Spleen (tissue), 11 donors: ENCODE data around the gene SSH2. TPM values are rescaled to one million over a fixed set of nuclear protein-coding genes. Genes with fewer than 3 reads are reported as not detected.
"Not testable (repeated sequence)": the region's sequence is repeated elsewhere in the genome, so short reads cannot be mapped to it uniquely, and the experiment has no call there.

Experiments
- DNase-seq: peaks from one replicate; pipeline ENCODE4 v3.0.0-alpha.2; 2020
- H3K27ac ChIP-seq, 8 donors: fragments of 200-600 bp; sonication (generic) in 7 of 8; 1 replicate in 4 of 8; 2 replicates in 4 of 8; pipeline versions ENCODE4 v1.5.0 to v1.8.0; 2016 to 2021; ENCODE audit warnings: inconsistent platforms in 4 of 8, mild to moderate bottlenecking in 4 of 8, moderate library complexity in 1 of 8
- H3K27me3 ChIP-seq, 7 donors: fragments of 200-600 bp; sonication (generic) in 6 of 7; replicated peaks in 1 of 7; 1 replicate in 4 of 7; 2 replicates in 3 of 7; pipeline versions ENCODE4 v1.5.0 to v1.8.0; 2016 to 2021; ENCODE audit warnings: inconsistent platforms in 3 of 7, mild to moderate bottlenecking in 1 of 7
- H3K36me3 ChIP-seq, 6 donors: fragments of 200-600 bp; sonication (generic) in 5 of 6; 1 replicate in 4 of 6; 2 replicates in 2 of 6; pipeline versions ENCODE4 v1.5.0 to v1.8.0; 2016 to 2021; ENCODE audit warnings: inconsistent platforms in 2 of 6
- H3K4me1 ChIP-seq, 6 donors: fragments of 200-600 bp; sonication (generic) in 5 of 6; 1 replicate in 3 of 6; 2 replicates in 3 of 6; pipeline versions ENCODE4 v1.5.0 to v1.8.0; 2016 to 2021; ENCODE audit warnings: inconsistent platforms in 3 of 6
- H3K4me3 ChIP-seq, 8 donors: fragments of 200-600 bp; sonication (generic) in 7 of 8; 1 replicate in 4 of 8; 2 replicates in 4 of 8; pipeline versions ENCODE4 v1.5.0 to v1.8.0; 2016 to 2021; ENCODE audit warnings: inconsistent platforms in 4 of 8, mild to moderate bottlenecking in 4 of 8, moderate library complexity in 2 of 8
- H3K9me3 ChIP-seq, 8 donors: fragments of 200-600 bp; sonication (generic) in 7 of 8; 1 replicate in 4 of 8; 2 replicates in 4 of 8; pipeline versions ENCODE4 v1.5.0 to v1.8.0; 2016 to 2021; ENCODE audit warnings: inconsistent platforms in 4 of 8
- CTCF ChIP-seq, 11 experiments: fragments of 200-600 bp in 7 of 11; fragments of 450-650 bp in 4 of 11; sonication (generic) in 4 of 11; IDR thresholded peaks in 8 of 11; conservative IDR thresholded peaks in 3 of 11; 1 replicate in 7 of 11; 2 replicates in 4 of 11; pipeline versions ENCODE4 v1.4.0 to v1.8.0; 2016 to 2021; ENCODE audit warnings: antibody characterized with exemption in 11 of 11, inconsistent platforms in 4 of 11, mild to moderate bottlenecking in 1 of 11
- POLR2A ChIP-seq, 3 donors: fragments of 450-650 bp; IDR thresholded peaks; one replicate each; pipeline ENCODE4 v1.5.1; 2017; ENCODE audit warnings: antibody characterized with exemption in 3 of 3, mild to moderate bottlenecking in 1 of 3
- POLR2AphosphoS5 ChIP-seq, 3 donors: sonication (generic); formaldehyde crosslinking; IDR thresholded peaks; one replicate each; pipeline ENCODE4 v1.5.1; 2017; ENCODE audit warnings: antibody characterized with exemption in 3 of 3
- WGBS, 5 donors: extraction: QIAGEN DNeasy Blood & Tissue Kit in 3 of 5; methylation state at CpG; one replicate each; pipeline versions ENCODE4 v1.1.5 to v1.1.7; 2013 to 2018; 5-methylcytosine and 5-hydroxymethylcytosine counted together
- intact Hi-C: fragments of 100-400 bp; cut with DNase I; formaldehyde crosslinking; loops from one replicate; pipeline ENCODE4 v1.15.0; 2023; ENCODE audit warnings: low total_unique reads
- polyA plus RNA-seq, 3 donors: library from polyadenylated mRNA; stranded (reverse); fragments of 200-250 nt; gene quantifications; one replicate each; pipeline ENCODE4 v1.2.1, GENCODE V29; 2013
- total RNA-seq, 7 donors: library from RNA; depleted of rRNA in 3 of 7; stranded (reverse); fragments of >200 nt in 3 of 7; fragmentation: NEBNext Ultra II Directional in 4 of 7; extraction: Animal tissue kit (Norgen Biotek cat#: 25700) in 4 of 7; gene quantifications; one replicate each; pipeline versions ENCODE4 v1.1.0 to v1.2.1, GENCODE V29; 2016 to 2021
- donor health status: healthy with polysubstance abuse.
- donor health status: DM: no; HTN: no; CAD: no; lungs with moderate emphysema.
- donor health status: DM: no; HTN: no; CAD: no.
- donor health status: Bipolar disorder and iron deficiency.
- donor health status: healthy.
- donor health status: DM: no; HTN: no; CAD: no.
- donor health status: DM: yes; HTN: yes; CAD: no.

Gene SSH2
- total and polyA plus RNA-seq, 10 donors, result 15.9 to 182 (median 113) TPM

DNA sequence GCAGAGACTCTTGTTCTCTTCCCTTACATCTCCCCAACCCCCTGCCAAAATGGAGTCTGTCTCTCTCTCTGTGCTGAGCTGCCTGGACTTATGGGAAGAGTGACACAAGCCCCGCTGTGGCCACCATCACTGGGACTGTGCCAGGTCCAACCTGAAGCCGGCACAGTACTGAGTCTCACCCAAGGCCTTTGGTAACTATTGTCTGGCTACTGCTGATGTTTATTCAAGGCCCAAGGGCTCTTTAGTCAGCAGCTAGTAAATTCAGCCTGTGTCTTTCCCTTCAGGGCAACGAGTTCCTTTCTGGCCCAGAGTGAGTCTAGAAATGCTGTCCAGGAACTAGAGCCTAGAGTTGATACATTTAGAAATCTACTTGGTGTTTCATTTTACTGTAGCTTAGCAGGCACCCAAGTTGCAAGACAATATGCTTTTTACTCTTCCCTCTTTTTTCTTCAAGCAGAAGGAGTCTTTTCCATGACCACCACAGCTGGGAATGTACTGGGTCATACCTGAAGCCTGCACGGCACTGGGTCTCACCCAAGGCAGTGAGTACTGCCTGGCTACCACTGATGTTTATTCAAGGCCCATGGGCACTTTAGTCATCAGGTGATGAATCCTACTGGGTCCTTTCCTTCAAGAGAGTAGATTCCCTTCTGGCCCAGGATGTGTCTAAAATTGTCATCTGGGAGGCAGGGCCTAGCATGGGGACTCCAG lies 29.1 kb upstream of the SSH2 start:
- DNase-seq, result no peak
- TF ChIP-seq CTCF (IDR thresholded peaks at IDR 0.05 in 8 of 11, conservative IDR thresholded peaks at IDR 0.05 in 3 of 11), result no peak
- TF ChIP-seq POLR2A (IDR thresholded peaks at IDR 0.05), result no peak
- TF ChIP-seq POLR2AphosphoS5 (IDR thresholded peaks at IDR 0.05), result no peak
- Histone ChIP-seq H3K27ac (no peak overlapping the region), H3K9me3 (peaks cover 0 to 19% (median 10%) of the 10 kb centered on the region in 8 donors), H3K4me3 (no peak overlapping the region), H3K4me1 (no peaks in the 10 kb centered on the region), H3K36me3 (no peaks in the 10 kb centered on the region), H3K27me3 (no peaks in the 10 kb centered on the region)
- 83 to 92% (median 90%) methylated on average over 4 of the region's 4 CpGs for WGBS, 5 donors
- intact Hi-C loops, result no loop called here

DNA sequence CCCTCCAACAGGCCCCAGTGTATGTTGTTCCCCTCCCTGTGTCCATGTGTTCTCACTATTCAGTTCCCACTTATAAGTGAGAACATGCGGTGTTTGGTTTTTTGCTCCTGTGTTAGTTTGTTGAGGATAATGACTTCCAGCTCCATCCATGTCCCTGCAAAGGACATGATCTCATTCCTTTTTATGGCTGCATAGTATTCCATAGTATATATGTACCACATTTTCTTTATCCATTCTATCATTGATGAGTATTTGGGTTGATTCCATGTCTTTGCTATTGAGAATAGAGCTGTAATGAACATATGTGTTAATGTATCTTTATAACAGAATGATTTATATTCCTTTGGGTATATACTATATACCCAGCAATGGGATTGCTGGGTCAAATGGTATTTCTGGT lies 27.5 kb upstream of the SSH2 start:
- H3K36me3 ChIP-seq, intact Hi-C loops, H3K27ac ChIP-seq, DNase-seq, H3K4me1 ChIP-seq, H3K27me3 ChIP-seq, H3K4me3 ChIP-seq: not testable (repeated sequence)
- peaks cover 0 to 27% (median 17%) of the 10 kb centered on the region in 8 donors for H3K9me3 ChIP-seq
- WGBS, 5 donors, result 97 to 100% (median 100%) methylated on average over 1 of the region's 1 CpG

DNA sequence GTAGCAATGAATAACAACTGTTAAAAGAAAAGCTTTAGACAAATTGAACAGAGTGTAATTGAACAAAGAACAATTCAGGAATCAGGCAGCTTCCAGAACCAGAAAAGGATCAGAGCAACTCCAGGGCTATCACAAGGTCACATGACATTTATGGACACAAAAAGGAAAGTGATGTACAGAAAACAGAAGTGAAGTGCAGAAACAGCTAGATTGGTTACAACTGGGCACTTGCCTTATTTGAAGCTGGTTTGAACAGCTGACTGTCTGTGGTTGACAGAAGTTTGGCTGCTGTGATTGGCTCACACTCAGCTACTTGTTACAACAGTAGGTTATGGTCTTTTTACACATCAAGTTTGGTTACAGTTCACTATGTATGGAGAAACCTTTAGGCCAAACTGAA lies 26.2 kb upstream of the SSH2 start:
- intact Hi-C loops, result no loop called here
- Histone ChIP-seq H3K27ac (no peak overlapping the region), H3K4me1 (no peaks in the 10 kb centered on the region), H3K9me3 (peaks cover 0 to 27% (median 17%) of the 10 kb centered on the region in 8 donors), H3K36me3 (no peaks in the 10 kb centered on the region), H3K27me3 (no peaks in the 10 kb centered on the region), H3K4me3 (no peak overlapping the region)
- no peak for TF ChIP-seq POLR2AphosphoS5 (IDR thresholded peaks at IDR 0.05)
- TF ChIP-seq CTCF (IDR thresholded peaks at IDR 0.05 in 8 of 11, conservative IDR thresholded peaks at IDR 0.05 in 3 of 11), result no peak
- TF ChIP-seq POLR2A (IDR thresholded peaks at IDR 0.05), result no peak
- DNase-seq, result no peak

DNA sequence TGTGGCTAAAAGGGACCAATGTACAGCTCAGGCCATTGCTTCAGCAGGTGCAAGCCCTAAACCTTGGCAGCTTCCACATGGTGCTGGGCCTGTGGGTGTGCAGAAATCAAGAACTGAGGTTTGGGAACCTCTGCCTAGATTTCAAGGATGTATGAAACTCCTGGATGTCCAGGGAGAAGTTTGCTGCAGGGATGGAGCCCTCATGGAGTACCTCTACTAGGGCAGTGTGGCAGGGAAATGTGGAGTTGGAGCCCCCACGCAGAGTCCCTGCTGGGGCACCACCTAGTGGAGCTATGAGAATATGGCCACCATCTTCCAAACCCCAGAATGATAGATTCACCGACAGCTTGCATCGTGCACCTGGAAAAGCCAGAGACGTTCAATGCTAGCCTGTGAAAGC lies 24.4 kb upstream of the SSH2 start:
- Histone ChIP-seq H3K27ac (no peak overlapping the region), H3K36me3 (no peaks in the 10 kb centered on the region), H3K27me3 (no peaks in the 10 kb centered on the region), H3K4me1 (peaks cover 0 to 3% (median 0%) of the 10 kb centered on the region in 6 donors), H3K9me3 (peaks cover 0 to 27% (median 17%) of the 10 kb centered on the region in 8 donors), H3K4me3 (no peak overlapping the region)
- 87 to 93% (median 89%) methylated on average over 4 of the region's 4 CpGs for WGBS, 5 donors
- no peak for DNase-seq
- intact Hi-C loops, result no loop called here
- TF ChIP-seq CTCF (IDR thresholded peaks at IDR 0.05 in 8 of 11, conservative IDR thresholded peaks at IDR 0.05 in 3 of 11) (no peak), POLR2AphosphoS5 (IDR thresholded peaks at IDR 0.05) (no peak), POLR2A (IDR thresholded peaks at IDR 0.05) (no peak)
